GM18505 (cell line): ENCODE results near the gene THG1L.

Source experiments
- ATAC-seq: cut with Tn5 transposase; IDR thresholded peaks from one replicate; pipeline ENCODE4 v1.9.1; 2021; ENCODE audit not compliant: unreplicated experiment
- POLR2A ChIP-seq: IDR thresholded peaks from 4 replicates; pipeline ENCODE4 v1.6.1; 2011; ENCODE audit warnings: borderline replicate concordance; ENCODE audit not compliant: insufficient read depth, insufficient read length; ENCODE audit errors: extremely low read depth

THG1L gene

DNA sequence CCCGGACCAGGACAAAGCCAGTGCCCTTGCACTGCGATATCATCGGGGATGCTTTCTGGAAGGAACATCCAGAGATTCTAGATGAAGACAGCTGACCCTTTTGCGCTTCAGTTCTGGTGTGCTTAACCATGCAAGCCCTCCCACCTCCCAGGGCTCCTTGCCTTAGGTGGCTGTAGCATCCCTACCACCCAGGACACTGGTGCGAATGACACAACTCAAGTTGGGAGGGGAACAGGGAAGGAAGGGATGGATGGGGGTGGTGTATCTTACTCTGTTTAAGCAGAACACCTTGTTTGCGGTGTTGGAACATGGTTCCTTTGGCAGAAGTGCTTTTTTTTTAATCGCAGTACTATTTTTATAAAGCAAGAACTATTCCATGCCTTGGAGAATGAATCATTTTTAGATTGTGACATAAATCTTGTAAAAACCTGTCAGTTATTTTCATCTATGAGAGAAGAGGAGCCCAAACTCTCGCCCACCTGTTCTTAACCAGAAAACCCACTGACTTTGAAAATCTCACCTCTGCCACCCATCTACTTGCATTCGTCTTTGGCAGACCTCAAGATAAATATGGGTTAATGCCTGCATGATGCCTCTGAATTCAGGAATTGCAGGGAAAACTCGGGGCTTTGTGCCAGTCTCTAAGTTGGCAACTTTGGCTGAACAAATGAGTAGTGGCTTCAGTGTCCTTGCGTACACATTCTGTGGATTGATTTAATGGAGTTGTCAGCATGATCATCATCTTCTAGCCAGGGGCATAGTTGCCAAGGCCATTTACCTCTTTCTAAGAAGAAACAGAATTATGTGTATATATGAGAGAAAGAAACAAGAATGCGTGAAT lies 8.4 kb downstream of the THG1L start:
- TF ChIP-seq POLR2A, result no peak
- no peak for ATAC-seq

GRCh38 chr5:157740229-157740610 lies 9.0 kb downstream of the THG1L start:
- ATAC-seq, result no peak

GRCh38 chr5:157741131-157741530 lies 9.9 kb downstream of the THG1L start:
- TF ChIP-seq POLR2A, result no peak

More at GRCh38 chr5:157740229-157740610, 9.0 kb downstream of the THG1L start:
- TF ChIP-seq POLR2A, result no peak

GRCh38 chr5:157743163-157744050 lies 12.2 kb downstream of the THG1L start, which contains the start of gene LSM11:
Gene LSM11 (plus strand): TSS chr5:157743712. CDS start chr5:157743751, 39 bp downstream.
- ATAC-seq, result peak; percentile 95
- TF ChIP-seq POLR2A, result no peak

More at GRCh38 chr5:157741131-157741530, 9.9 kb downstream of the THG1L start:
- no peak for ATAC-seq

- peak; percentile 38 for ATAC-seq
- no peak for TF ChIP-seq POLR2A
These were observed 13.1 kb downstream of the THG1L start for GRCh38 chr5:157744051-157745011.

DNA sequence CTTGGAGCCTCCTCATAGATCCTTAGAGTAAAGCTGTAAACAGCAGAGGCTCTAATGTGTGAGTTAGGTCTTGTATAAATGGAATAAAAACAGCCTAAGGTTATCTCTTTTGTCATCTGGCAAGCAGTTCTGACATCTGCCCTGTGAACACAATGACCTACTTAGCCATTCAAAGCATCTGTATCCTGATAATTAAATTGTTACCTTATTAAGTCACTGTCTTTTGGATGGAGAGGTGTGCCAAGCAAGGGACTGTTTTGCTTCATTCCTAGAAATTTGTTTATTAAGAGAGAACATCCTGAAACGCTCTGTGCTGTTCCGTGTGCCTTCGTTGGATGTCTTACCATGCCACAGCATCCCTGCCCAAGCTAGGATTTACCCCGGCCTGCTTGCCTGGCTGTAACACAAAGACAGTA lies 13.8 kb downstream of the THG1L start:
- ATAC-seq, result no peak
- no peak for TF ChIP-seq POLR2A

GRCh38 chr5:157747173-157747740 lies 16.0 kb downstream of the THG1L start:
- no peak for ATAC-seq
- no peak for TF ChIP-seq POLR2A

- ATAC-seq, result no peak
- no peak for TF ChIP-seq POLR2A
These were observed 16.8 kb downstream of the THG1L start for GRCh38 chr5:157747766-157748700.

DNA sequence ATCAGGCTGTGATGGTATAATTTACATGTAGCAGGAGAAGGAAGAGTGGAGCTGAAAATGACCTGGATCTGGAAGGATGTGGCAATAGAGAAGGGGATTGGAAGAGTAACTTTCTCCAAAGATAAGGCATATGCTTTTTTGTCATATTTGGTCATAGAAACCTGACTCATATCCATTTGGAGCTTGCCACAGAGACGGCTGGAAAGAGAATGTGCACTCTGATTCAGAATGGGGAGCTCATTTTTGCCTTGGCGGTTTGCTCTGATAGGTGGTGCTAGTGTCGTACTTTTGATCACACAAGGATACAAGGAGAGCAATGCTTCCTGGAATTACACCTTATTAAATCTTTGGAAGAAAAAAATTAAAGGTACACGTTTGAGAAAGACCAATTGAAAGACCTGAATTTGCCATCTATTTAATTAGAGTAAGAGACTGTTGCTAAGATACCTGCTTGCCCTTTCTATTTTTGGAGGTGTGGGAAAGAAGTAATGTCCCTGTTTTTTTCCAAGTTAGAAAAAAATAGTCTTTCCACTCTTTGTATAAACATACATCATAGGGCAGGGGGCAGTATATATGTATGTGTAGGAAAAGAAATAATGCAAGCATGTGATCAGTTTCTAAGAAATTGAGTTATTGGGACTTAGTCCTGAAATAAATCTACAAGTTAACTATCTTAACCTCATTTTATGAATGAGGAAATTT lies 17.7 kb downstream of the THG1L start:
- no peak for ATAC-seq
- no peak for TF ChIP-seq POLR2A

DNA sequence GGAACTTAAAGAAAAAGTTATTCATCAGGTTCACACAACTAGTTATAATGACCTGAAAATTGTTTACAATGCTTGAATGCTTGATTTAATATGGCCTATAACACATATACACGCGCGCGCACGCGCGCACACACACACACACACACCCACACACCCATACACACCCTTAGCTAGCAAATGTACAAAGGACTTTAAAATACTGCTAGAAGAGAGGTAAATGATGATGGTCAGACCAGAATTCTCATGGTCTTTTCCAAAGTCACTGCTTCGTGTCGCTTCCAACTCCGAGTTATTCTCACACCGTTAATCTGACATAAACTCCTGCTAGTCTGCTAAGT lies 18.2 kb downstream of the THG1L start:
- no peak for TF ChIP-seq POLR2A

DNA sequence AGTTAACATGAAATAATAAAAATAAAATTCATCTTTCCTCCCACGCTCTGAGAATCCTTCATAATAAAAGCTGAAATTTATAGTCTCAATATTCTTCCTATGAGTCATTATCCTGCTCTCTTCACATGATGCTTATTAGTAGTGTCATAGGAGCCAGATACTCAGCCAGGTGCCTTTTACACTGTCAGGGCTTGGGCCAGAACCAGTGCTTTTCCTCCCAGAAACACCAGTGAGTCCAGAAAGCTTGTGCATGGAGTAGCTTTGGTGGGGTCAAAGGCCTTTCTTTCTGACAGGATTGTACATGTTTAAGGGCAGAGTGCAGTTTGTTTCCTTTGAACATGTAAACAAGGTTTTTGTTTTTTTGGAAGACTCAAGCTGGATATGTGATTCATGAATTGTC lies 19.1 kb downstream of the THG1L start:
- no peak for TF ChIP-seq POLR2A
- ATAC-seq, result no peak

More for the DNA sequence above, 18.2 kb downstream of the THG1L start:
- ATAC-seq, result no peak
